HEK293T (cell line): ENCODE data around the gene ASB2.

ENCODE experiments used
- CTCF ChIA-PET: fragments of 350-600 bp; formaldehyde crosslinking; extraction: SDS; loops from one replicate; lab custom pipeline; 2021; ENCODE audit warnings: antibody characterized with exemption, inconsistent platforms; lab: Yijun Ruan, JAX
- POLR2A ChIA-PET: fragments of 350-600 bp; formaldehyde crosslinking; extraction: SDS; loops from one replicate; lab custom pipeline; 2020; ENCODE audit warnings: antibody characterized with exemption, inconsistent platforms; lab: Yijun Ruan, JAX
- DNase-seq: peaks from one replicate; pipeline ENCODE4 v3.0.0; 2012; ENCODE audit warnings: mixed read lengths; ENCODE audit errors: extremely low spot score
- ARNT ChIP-seq: fragments of 450-650 bp; IDR thresholded peaks from 2 replicates; pipeline ENCODE4 v1.6.1; 2017; ENCODE audit warnings: mild to moderate bottlenecking
- BHLHE40 ChIP-seq: fragments of 450-650 bp; IDR thresholded peaks from 2 replicates; pipeline ENCODE4 v1.6.1; 2016; ENCODE audit warnings: mild to moderate bottlenecking, moderate library complexity, borderline replicate concordance
- CTBP1 ChIP-seq: fragments of 450-650 bp; IDR thresholded peaks from 2 replicates; pipeline ENCODE4 v1.6.1; 2016; ENCODE audit warnings: borderline replicate concordance
- ELF4 ChIP-seq: fragments of 450-650 bp; IDR thresholded peaks from 2 replicates; pipeline ENCODE4 v1.6.1; 2017; ENCODE audit warnings: antibody characterized with exemption
- FOXA1 ChIP-seq: fragments of 450-650 bp; IDR thresholded peaks from 2 replicates; pipeline ENCODE4 v1.6.1; 2016; ENCODE audit warnings: mild to moderate bottlenecking
- FOXK2 ChIP-seq: fragments of 450-650 bp; IDR thresholded peaks from 2 replicates; pipeline ENCODE4 v1.6.1; 2016; ENCODE audit warnings: mild to moderate bottlenecking
- FOXM1 ChIP-seq: fragments of 450-650 bp; IDR thresholded peaks from 2 replicates; pipeline ENCODE4 v1.6.1; 2017; ENCODE audit warnings: mild to moderate bottlenecking, borderline replicate concordance
- HDGF ChIP-seq: fragments of 450-650 bp; IDR thresholded peaks from 2 replicates; pipeline ENCODE4 v1.6.1; 2017; ENCODE audit warnings: antibody characterized with exemption, borderline replicate concordance
- L3MBTL2 ChIP-seq: fragments of 450-650 bp; conservative IDR thresholded peaks from 2 replicates; pipeline ENCODE4 v1.6.1; 2016; ENCODE audit warnings: mild to moderate bottlenecking
- LEF1 ChIP-seq: fragments of 450-650 bp; IDR thresholded peaks from 2 replicates; pipeline ENCODE4 v1.6.1; 2017; ENCODE audit warnings: mild to moderate bottlenecking, borderline replicate concordance
- NFRKB ChIP-seq: fragments of 450-650 bp; IDR thresholded peaks from 2 replicates; pipeline ENCODE4 v1.6.1; 2016; ENCODE audit warnings: mild to moderate bottlenecking, moderate library complexity
- PKNOX1 ChIP-seq: fragments of 450-650 bp; IDR thresholded peaks from 2 replicates; pipeline ENCODE4 v1.6.1; 2016
- SP1 ChIP-seq: fragments of 450-650 bp; IDR thresholded peaks from 2 replicates; pipeline ENCODE4 v1.6.1; 2017
- SUZ12 ChIP-seq: fragments of 450-650 bp; IDR thresholded peaks from 2 replicates; pipeline ENCODE4 v1.6.1; 2016; ENCODE audit warnings: mild to moderate bottlenecking
- TARDBP ChIP-seq: fragments of 450-650 bp; IDR thresholded peaks from 2 replicates; pipeline ENCODE4 v1.6.1; 2016
- ZNF384 ChIP-seq: fragments of 450-650 bp; IDR thresholded peaks from 2 replicates; pipeline ENCODE4 v1.6.1; 2016

The ASB2 gene

GRCh38 chr14:93974299-93974698, 2.1 kb downstream of the ASB2 start:
- ChIA-PET CTCF (interaction anchor here (0.6 kb wide), 1 partner anchor 34 kb away, joined by 3 read pairs; no protein-coding TSS in a partner anchor), POLR2A (no interaction called here)
- DNase-seq = no peak
- TF ChIP-seq SP1 (no peak), CTBP1 (no peak), FOXA1 (no peak), SUZ12 (no peak), ARNT (no peak), BHLHE40 (no peak), TARDBP (no peak), FOXK2 (no peak), NFRKB (no peak), ELF4 (no peak), ZNF384 (no peak), L3MBTL2 (no peak), PKNOX1 (no peak), LEF1 (no peak), FOXM1 (no peak), HDGF (no peak)

- no peak for DNase-seq
- ChIA-PET POLR2A (no interaction called here), CTCF (interaction anchor here (2.0 kb wide), 1 partner anchor 34 kb away, joined by 7 read pairs; no protein-coding TSS in a partner anchor)
- TF ChIP-seq LEF1 (no peak), FOXM1 (no peak)
Measured at GRCh38 chr14:93973607-93974006, 2.8 kb downstream of the ASB2 start.

DNA sequence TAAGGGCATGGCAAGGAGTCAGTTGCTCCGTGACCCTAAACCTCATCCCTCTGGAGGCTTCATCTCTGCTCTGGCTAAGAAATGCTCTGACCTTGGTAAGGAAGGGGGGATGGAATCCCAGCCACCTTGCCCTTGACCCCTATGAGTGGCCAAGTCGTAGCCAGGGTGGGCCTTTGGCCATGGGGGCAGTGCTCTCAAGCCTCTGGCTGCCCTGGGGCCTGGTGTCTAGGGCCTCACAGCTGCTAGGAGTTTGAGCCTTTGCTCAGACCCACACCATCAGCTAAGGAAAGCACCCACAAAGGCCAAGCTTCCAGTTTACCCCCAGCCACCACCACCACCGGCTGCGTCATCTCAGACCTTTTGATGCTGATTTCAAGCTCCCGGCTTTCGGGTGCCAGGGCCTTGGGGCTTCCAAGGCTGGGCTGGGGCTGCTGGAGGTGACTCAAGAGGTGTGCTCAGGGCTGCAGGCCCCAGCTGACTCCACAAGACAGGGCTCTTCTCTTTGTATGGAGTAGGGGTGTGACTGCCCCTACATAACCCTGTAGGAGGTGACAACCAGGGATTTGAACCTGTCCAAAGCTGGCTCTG, 3.7 kb downstream of the ASB2 start:
- CTCF ChIA-PET = interaction anchor here (2.0 kb wide), 1 partner anchor 33 kb away, joined by 7 read pairs; no protein-coding TSS in a partner anchor
- DNase-seq = no peak
- TF ChIP-seq SP1 (no peak), LEF1 (no peak), FOXM1 (no peak), TARDBP (no peak), L3MBTL2 (no peak)
- POLR2A ChIA-PET = no interaction called here

- POLR2A ChIA-PET = no interaction called here
- no peak for DNase-seq
- CTCF ChIA-PET = interaction anchor here (1.4 to 2.3 kb wide), 2 partner anchors 32 to 35 kb away, joined by 4 to 15 read pairs; no protein-coding TSS in a partner anchor
- TF ChIP-seq CTBP1 (no peak), FOXA1 (no peak), ZNF384 (no peak), SP1 (no peak), LEF1 (no peak), SUZ12 (no peak), ARNT (no peak), HDGF (no peak), BHLHE40 (no peak), TARDBP (no peak), FOXM1 (no peak), L3MBTL2 (no peak), PKNOX1 (no peak), FOXK2 (no peak), NFRKB (no peak), ELF4 (no peak)
Measured at GRCh38 chr14:93971635-93972027, 4.7 kb downstream of the ASB2 start.

DNA sequence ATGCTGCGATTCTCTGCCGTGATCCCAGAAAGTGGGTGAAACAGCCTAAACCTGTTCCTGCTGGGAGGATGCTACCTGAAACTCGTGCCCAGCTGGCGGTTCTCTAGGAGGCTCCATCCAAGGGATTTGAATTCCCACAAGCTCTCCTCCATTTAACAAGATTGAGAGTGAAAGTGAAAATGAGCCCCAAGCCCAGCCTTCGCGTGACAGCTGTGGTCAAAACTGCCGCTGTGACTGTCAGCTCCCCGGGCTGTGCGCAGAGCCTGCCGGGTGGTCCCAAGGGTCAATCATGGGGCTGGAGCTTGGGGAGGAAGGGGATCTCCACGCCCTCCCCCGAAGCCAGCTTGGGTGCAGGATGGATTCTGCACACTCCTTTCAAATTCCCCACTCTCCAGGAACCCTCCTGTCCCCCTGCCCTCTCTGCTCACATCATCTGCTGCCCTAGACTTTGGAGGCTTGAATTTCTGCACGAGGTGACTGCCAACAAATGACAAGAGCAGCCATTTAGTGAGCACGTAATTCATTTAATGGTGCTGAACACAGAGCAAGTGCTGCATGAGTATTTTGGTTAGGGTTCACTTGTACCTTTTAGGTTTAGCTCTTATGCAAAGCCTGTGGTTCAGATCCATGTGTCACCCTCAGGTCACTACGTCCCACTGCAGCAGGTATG, 5.3 kb downstream of the ASB2 start:
- TF ChIP-seq NFRKB = no peak
- TF ChIP-seq HDGF = no peak
- no peak for DNase-seq
- CTCF ChIA-PET = interaction anchor here (0.5 to 2.3 kb wide), 5 partner anchors 13 to 411 kb away, joined by 3 to 15 read pairs (median 3); no protein-coding TSS in a partner anchor
- POLR2A ChIA-PET = no interaction called here

- peak; percentile 18 for DNase-seq
- TF ChIP-seq NFRKB = no peak
- TF ChIP-seq ELF4 = no peak
- no peak for TF ChIP-seq FOXA1
- TF ChIP-seq BHLHE40 = no peak
- TF ChIP-seq PKNOX1 = no peak
- no peak for TF ChIP-seq FOXM1
- no peak for TF ChIP-seq HDGF
- no peak for TF ChIP-seq CTBP1
- POLR2A ChIA-PET = no interaction called here
- CTCF ChIA-PET = interaction anchor here (0.5 to 2.3 kb wide), 6 partner anchors 11 to 412 kb away, joined by 3 to 15 read pairs (median 4); no protein-coding TSS in a partner anchor
Measured at GRCh38 chr14:93970585-93970964, 5.8 kb downstream of the ASB2 start.
